ENCODE results near the gene DCDC2.
"Not testable (repeated sequence)": the region's sequence is repeated elsewhere in the genome, so short reads cannot be mapped to it uniquely, and the experiment has no call there.

Gene DCDC2

DNA sequence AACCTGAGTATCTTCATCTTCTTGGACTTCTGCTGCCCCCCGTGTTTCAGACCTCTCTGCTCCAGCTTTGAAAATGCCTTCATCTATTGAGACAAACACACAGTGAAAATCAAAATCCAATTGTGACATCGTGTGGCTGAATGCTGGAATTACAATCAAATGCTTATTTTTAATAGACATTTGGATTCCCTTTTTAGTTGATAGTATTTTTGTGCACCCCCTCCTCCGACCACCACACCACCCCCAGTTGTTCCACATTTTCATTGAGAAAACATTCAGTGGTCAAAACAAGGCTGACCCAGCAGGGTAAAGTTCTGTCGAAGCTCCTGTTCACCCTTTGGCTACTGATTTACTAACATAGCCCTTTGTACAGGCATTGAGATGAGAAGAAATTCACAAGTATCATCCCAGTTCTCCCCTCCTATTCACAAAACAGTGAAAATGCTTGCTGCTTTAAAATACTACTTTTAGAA is 152.8 kb downstream of the DCDC2 start:
- no peak for DNase-seq

DNA sequence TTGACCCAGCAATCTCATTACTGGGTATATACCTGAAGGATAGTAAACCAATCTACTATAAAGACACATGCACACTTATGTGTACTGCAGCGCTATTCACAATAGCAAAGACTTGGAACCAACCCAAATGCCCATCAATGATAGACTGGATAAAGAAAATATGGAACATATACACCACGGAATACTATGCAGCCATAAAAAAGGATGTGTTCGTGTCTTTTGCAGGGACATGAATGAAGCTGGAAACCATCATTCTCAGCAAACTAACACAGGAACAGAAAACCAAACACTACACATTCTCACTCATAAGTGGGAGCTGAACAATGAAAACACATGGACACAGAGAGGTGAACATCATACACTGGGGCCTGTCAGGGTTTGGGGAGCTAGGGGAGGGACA is 153.7 kb downstream of the DCDC2 start:
- DNase-seq: not testable (repeated sequence)

DNA sequence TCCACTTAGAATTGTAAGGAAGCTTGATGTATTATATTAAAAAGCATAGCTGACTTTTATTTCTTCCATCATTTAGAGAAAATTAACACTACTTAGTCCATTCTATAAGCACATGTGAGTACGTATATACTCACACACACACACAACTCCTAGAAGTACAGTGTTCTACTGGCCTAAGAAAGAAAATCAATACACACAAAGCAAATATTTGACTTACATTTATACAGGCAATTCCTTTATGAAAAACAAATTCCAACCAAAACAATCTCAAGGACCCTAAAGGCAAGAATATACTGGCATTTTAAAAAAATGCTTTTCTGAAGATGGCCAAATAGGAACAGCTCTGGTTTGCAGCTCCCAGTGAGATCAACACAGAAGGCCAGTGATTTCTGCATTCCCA is 160.0 kb downstream of the DCDC2 start:
- no peak for DNase-seq

DNA sequence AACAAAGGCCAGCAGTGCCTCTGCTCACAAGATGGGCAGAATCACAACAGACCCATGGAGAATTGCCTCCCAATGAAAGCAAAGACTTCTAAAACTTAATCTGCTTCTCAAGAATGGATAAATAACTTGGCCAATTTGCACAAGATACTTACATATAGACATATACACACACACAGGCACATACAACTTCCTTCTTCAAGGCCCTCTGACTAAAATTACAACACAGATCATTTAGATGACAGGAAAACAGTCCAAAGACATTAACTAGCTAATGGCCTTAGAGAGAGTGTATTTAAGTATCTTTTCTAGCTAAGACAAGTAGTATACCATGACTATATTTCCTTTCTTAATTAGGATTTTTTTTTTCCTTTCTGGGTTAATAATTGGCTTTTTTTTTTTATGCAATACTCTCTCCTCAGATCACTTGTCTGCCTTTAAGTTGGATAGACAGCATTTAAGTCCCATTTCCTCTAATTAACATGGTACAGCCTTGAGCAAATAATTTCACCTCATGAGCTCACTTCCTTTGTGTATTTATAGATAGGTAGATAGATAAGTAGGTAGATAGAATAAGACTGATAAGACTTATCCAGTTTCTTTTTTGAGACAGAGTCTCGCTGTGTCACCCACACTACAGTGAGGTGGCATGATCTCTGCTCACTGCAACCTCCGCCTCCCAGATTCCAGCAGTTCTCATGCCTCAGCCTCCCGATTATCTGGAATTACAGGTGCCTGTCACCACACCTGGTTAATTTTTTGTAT is 161.8 kb downstream of the DCDC2 start:
- no peak for DNase-seq

DNA sequence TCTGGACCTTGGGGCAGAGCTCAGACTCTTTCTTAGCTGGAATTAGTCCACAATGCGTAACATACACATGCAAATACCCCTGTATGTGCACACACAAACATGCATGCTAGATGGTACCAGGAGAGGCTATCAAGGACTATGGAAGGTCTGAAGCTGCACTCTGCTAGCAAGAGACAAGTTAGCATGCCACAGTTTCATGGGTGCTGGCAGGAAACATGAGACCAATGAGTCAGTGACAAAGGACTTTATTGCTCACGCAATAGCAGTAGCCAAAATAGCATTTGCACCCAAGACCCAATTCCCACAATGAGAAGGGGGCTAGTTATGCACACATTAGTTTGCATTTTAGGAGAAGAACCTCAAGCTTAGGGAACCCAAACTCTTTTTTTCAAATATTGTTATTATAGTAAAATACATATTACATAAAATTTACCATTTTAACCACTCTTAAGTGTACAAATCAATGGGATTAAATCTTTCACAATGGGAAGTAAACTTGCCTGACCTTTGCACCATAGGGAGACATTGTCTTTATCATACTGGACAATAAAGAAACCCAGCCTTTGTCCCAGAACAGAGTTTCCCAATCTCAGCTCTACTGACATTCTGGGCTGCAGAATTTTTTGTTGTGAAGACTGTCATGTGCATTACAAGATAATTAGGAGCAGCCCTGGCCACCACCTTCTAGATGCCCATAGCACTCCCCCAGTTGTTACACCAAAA is 162.7 kb downstream of the DCDC2 start:
- DNase-seq: no peak

DNA sequence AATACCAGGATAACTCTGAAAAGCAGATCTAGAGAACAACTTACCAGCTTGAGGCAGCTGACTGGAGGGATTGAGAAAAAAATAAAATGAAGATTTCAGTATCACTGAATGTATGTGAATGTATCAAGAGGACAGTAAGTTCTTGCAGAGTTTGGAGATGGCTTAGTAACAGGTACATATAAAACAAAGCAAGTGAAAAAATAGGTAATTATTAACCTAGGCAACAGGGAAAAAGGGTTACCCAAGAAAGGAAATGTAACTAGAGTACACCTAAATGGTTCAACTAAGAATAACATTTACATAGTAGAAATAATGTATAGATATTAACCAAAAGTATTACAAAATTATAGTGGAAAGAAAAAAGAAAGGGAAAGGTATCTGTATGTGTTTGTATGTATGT is 164.5 kb downstream of the DCDC2 start:
- no peak for DNase-seq

DNA sequence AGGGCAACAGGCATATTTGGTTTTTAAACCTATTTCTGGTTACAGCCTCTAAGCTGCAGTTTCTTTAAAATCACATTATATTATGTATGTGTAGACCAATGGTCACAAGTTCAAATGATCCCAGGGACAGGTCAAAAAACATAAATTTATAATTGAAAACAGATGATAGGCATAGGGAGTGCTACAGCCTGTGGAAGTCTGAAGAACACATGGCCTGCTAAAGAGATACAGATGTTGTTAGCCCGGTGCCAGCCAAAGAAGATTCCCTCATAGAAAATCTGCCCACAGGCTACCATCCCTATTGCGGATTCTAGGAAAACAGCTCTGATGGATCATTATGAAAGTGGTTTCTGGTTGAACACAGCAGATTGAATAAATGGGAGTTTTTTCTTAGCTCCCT is 166.5 kb downstream of the DCDC2 start:
- no peak for DNase-seq

DNA sequence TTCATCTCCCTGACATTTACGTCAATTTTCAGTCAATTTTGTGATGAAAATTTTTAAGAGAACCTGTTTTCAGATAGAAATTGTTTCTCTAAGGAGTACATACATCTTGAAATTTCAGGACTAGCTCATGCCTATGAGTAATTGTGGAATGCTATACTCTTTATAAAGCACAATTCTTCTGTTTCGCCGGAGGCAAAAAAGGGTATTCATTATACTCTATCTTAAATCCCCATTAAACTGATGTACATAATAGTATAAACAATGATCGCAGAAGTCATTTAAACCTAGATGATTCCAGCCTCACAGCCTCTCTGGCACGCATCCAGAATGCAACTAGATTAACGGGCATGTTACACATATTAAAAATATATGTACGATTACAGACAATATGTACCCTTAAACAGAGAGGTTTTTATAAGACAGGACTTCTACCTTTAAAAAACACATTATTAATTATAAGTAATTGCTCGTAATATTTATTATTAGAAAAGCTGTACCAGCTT is 169.2 kb downstream of the DCDC2 start:
- no peak for DNase-seq

DNA sequence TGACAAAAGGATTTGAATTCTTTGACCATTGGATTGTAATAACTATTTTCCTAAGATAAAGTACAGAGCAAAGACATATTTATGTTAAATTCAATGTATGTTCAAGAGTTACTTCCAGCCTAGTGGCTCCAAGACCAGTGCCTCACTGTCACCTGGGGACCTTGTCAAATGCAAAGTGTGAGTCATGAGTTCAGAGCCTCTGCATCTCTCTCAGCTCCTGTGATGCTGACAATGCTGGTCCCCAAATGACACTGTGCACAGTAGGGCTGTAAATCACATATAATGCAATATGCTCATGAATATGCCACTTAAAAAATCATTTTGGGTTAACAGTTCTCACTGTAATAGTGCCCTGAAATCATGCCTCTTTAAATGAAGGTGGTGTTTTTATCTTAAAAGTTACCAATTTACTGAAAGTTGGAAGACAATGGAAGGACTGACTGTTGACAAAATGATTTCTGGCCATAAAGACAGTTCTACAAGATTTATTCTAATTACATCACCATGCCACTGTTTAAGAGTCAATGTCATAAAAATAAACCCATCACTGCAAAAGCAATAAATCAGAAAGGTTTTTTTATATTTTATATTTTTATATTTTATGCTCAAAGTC is 169.8 kb downstream of the DCDC2 start:
- DNase-seq: no peak

DNA sequence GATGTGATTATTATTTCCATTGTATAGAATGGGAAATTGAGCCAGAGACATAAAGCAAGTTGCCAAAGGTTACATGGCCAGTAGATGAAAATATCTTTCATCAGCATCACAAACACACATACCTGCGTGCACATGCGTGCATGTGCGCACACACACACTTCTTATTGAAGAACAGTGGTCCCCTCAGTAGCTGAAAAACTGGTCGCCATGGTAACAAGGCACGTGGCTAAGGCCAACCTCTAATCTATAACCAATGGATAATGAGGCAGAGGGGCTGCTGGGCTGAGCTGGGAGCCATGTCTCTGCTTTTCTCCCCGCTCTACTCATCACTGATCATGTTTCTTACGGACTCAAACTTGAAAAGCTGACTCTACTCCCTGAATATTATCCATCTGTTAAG is 171.5 kb downstream of the DCDC2 start:
- no peak for DNase-seq

DNA sequence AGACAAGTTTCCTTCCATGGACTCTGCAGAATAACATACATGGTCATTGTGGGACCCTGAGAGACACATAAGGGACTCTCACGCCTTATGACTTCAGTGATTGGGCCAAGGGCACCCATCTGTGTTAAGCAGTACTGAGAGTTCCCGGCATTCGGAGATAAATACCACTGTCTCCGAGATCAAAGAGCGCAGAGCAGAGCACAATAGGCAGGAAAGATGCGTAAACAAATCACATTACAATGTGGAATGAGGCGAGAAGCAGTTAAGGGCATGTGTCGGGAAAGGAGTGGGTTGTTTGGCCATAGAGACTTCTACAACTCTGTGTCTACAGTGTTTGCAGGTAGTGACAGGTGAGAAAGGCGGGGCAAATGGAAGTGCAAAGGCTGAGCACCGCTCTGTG is 174.3 kb downstream of the DCDC2 start:
- no peak for DNase-seq

DNA sequence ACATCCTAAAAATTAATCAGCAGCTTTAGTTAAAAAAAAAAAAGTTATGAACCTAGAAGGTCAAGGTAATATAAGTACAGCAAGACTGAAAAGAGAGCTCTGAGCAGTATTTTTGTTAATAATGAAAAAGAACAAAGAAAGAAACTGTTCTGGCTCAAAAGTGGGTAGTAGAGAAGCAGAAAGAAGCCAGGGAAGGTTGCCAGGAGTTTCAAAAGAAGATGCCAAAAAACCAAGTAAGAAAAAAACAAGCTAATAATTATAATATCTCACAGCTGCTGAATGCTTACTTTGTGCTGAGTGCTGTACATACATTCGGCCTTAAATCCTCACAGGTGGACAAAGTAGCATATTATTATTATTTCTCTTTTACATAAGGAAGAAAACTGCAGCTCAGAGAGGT is 200.0 kb downstream of the DCDC2 start:
- DNase-seq: no peak

DNA sequence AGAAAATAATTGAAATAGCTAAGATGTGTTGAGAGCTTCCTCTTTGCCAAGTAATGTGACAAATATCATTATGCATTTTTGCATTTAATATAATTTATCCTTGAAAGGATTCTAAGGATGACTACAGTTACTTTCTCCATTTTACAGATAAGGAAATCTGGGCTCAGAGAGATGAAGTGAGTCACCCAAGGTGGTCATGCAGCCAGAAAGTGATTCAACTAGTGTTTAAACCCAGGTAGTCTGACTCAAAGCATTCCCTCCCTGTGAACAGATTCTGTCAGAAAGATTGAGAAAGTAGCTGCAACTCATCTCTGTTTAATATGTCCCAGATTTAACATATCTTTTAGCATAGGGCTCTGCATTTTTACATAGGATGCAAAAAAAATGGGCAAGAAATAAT is 203.7 kb downstream of the DCDC2 start:
- DNase-seq: no peak

DNA sequence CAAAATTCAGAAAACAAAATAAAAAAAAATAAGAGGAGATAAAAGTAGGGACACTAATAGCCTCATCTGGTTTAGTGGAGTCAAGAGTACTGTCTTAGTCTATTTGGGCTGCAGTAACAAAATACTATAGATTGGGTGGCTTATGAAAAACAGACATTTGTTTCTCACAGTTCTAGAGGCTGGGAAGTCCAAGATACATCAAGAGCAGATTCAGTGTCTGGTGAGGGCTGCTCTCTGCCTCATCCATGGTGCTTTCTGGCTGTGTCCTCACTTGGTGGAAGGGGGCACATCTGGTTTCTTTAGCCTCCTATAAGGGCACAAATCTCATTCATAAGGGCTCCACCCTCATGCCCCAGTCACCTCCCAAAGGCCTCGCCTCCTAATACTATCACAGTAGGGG is 205.8 kb downstream of the DCDC2 start:
- no peak for DNase-seq

DNA sequence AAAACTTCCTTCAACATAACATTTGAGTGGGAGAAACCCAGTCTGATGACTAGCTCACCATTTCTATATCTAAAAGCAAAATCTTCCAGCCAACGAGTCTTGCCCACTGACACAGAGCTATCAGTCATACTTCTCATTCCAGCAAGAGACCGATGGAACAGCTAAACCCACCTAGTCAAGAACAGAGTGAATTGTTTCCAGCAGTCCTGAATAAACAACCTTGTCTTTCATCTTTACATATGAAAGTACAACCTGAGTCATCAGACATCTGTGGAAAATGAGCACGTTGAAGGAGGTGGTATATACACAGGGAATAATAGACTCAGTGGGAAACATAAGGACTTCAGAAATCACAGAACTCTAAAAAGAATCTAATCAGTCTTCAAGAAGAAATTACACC is 208.0 kb downstream of the DCDC2 start:
- no peak for DNase-seq

DNA sequence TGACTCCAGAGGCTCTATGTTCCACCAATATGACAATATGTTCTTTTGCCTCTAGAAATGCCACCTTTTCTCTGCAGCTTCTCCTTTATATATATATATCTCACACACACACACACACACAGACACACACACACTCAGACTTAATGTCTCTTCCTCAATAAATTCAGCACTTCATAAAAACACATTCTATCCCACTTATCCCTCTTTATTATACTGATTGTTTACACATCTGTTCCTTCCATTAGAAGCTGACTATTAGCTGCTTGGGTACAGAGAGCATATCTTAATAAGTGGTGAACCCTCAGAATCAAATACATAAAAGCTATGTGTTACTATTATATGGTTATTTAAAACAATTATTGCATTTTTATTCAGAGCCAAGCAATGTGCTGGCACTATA is 208.6 kb downstream of the DCDC2 start:
- DNase-seq: no peak

DNA sequence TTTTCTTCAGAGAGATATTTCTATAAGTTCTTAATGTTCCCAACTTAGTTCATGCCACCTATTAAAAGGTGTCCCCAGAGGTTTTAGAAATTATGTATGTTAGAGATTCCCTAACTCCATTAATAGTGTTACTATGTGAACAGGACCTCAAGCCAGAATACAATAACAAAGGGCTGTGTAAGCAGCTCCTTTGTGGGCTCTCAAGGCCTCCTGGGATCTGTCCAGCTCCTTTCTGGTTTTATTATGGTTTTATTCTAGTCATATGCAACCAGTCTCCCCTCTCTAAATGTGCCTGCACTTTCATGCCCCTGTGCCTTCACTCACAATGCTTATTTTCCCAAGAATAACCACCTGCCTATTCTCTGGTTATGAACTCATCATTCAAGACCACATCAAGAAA is 209.2 kb downstream of the DCDC2 start:
- no peak for DNase-seq

DNA sequence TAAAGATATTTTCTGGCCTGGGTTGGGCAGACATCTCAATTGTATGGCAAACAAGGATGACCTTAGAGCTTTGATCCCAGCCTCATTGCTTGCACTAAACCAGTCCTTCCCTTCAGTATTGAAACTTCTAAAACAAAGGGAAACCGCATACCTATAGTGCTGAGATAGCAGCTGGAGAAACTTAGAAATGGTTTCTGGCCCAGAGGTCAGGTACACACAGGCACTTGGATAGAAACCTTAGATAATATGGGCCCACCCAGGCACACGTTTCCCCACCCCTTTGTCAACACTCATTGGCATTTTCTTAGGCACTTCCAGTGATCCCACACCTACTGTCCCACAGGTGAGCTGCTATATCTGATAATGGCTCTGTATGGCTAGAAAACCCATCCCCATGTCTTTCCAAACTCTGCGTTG is 209.7 kb downstream of the DCDC2 start:
- no peak for DNase-seq

DNA sequence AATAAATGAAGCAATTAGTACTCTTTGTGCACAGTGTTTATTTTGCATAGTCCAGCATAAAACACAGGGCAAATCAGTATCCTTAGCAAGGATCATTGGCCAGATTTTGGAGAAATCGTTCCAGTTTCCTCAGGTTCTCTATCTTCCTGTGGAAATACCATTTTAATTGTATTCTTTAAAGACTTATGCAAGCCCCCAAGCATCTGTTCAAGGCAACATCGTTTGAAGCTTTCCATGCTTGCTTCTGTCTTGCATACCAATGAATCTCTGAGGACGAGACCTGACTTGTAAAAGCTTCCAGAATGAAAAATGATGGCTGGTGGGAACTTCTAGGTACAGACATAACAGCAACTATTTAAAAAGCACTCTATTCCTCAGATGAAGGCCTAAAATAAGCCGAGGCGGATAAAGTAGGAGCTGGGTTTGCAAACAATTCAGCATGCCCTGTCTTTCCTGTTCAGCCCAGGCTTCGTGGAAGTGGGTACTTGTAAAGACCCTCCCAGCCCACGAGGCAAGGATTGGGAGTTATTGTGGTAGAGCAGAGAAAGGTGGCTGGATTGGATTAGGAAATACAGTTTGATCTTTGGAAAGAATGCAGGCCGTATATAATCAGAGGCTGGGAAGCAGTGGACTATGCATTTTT is 210.2 kb downstream of the DCDC2 start:
- no peak for DNase-seq

DNA sequence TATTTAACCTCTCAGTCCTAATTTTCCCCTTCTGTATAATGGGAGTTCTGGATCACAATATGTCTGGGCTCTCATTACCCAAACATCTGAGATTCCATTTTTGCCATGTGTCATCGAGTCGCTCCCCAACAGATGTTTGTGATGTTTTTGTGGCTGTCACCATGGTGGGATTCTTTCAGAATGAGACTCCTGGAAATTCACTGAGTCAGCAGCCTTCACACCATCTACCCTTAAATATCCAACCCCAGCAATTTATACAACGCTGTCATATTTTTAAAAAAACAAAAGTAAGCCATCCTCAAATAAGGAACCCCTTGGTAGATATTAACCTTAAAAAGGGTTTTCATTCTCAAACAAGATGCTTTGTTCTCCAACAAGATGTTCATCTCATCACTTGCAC is 211.0 kb downstream of the DCDC2 start:
- no peak for DNase-seq

DNA sequence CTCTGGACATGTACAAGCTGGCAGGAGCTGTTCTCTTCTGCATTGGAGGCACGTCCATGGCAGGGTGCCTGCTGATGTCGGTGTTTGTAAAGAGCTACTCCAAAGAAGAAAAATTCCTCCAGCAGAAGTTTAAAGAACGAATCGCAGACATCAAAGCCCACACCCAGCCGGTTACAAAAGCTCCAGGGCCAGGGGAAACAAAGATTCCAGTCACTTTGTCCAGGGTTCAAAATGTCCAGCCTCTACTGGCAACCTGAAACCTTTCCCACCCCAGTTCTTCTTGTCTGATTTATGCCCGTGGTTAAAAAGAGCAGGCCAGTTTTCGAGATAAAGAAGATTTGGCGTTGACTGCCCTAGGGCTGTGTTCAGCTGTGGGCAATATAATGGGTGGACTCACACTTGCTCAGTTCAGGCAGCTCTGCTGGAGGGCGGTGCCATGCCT is 212.1 kb downstream of the DCDC2 start:
- no peak for DNase-seq

DNA sequence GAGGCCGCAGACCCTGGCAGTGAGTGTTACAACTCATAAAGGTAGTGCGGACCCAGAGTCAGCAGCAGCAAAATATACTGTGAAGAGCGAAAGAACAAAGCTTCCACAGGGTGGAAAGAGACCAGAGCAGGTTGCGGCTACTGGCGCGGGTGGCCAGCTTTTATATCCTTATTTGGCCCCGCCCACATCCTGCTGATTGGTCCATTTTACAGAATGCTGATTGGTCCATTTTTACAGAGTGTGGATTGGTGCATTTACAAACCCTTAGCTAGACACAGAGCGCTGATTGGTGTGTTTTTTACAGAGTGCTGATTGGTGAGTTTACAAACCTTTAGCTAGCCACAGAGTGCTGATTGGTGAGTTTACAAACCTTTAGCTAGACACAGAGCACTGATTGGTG is 215.1 kb downstream of the DCDC2 start:
- DNase-seq: not testable (repeated sequence)

DNA sequence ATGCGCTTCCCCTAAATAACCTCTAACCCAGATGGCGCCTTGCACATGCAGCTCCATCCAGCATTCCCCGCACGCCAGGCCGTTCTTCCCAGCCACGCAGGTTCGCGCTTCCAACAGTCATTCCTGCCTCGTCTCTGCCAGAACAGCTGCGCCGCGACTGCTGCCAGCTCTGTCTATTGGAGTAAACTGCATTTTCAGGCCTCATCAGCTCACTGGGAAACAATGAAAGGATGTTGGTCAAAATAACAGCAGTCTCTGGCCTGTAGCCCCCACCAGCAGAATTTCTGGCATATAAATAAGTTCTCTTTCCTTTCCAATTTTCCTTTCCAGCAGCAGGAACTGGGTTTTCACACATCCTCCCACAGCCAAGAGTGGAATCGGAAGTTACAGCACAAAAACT is 217.3 kb downstream of the DCDC2 start:
- no peak for DNase-seq
